NB4 (cell line): ENCODE results near the gene NRM.

Experiments used
- POLR2A ChIP-seq: IDR thresholded peaks from 2 replicates; pipeline ENCODE4 v1.6.1; 2011; ENCODE audit warnings: mild to moderate bottlenecking; ENCODE audit not compliant: insufficient read length; ENCODE audit errors: extremely low read depth
- TF ChIP-seq, protein P1 (sequence below): IDR thresholded peaks from one replicate; pipeline ENCODE4 v1.5.1; 2012; ENCODE audit warnings: low read depth, low read length
- TF ChIP-seq, protein P2 (sequence below): IDR thresholded peaks from 2 replicates; pipeline ENCODE4 v1.6.1; 2011; ENCODE audit warnings: low read depth, low read length

GRCh38 chr6:30676660-30677285, 14.0 kb downstream of the NRM start:
- TF ChIP-seq, protein P1, sequence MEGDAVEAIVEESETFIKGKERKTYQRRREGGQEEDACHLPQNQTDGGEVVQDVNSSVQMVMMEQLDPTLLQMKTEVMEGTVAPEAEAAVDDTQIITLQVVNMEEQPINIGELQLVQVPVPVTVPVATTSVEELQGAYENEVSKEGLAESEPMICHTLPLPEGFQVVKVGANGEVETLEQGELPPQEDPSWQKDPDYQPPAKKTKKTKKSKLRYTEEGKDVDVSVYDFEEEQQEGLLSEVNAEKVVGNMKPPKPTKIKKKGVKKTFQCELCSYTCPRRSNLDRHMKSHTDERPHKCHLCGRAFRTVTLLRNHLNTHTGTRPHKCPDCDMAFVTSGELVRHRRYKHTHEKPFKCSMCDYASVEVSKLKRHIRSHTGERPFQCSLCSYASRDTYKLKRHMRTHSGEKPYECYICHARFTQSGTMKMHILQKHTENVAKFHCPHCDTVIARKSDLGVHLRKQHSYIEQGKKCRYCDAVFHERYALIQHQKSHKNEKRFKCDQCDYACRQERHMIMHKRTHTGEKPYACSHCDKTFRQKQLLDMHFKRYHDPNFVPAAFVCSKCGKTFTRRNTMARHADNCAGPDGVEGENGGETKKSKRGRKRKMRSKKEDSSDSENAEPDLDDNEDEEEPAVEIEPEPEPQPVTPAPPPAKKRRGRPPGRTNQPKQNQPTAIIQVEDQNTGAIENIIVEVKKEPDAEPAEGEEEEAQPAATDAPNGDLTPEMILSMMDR, result no peak
- TF ChIP-seq POLR2A, result no peak
- TF ChIP-seq, protein P2, sequence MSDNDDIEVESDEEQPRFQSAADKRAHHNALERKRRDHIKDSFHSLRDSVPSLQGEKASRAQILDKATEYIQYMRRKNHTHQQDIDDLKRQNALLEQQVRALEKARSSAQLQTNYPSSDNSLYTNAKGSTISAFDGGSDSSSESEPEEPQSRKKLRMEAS, result no peak
